Calu3 (cell line): ENCODE data around the gene ZNF853. TPM values are rescaled to one million over a fixed set of nuclear protein-coding genes. Genes with fewer than 3 reads are reported as not detected.
A peak's percentile ranks its signal among the peaks of the same experiment; 100 is the strongest.

Source experiments
- BruUV-seq: library from RNA; stranded (reverse); fragments of 400-500 nt; replicated peaks from 2 replicates; lab custom pipeline; 2021; lab: Mats Ljungman, UMichigan
- CTCF ChIA-PET: fragments of 300-600 bp; sonication (Branson Sonifier 250); formaldehyde crosslinking; loops from one replicate; lab custom pipeline; 2022; ENCODE audit warnings: antibody characterized with exemption; lab: Charles Lee
- DNase-seq: peaks from one replicate; pipeline ENCODE4 v3.0.0; 2022
- H3K27ac Mint-ChIP-seq: one replicate; pipeline ENCODE4 v1.8.0; 2022; ENCODE audit warnings: mixed read lengths; ENCODE audit not compliant: unreplicated experiment
- H3K27me3 Mint-ChIP-seq: one replicate; pipeline ENCODE4 v1.8.0; 2022; ENCODE audit warnings: mixed read lengths; ENCODE audit not compliant: unreplicated experiment
- H3K36me3 Mint-ChIP-seq: one replicate; pipeline ENCODE4 v1.8.0; 2022; ENCODE audit warnings: mild to moderate bottlenecking, moderate library complexity, mixed read lengths; ENCODE audit not compliant: insufficient read depth, unreplicated experiment
- H3K4me1 Mint-ChIP-seq: one replicate; pipeline ENCODE4 v1.8.0; 2022; ENCODE audit warnings: mild to moderate bottlenecking, low read depth, mixed read lengths; ENCODE audit not compliant: unreplicated experiment
- H3K4me3 Mint-ChIP-seq: one replicate; pipeline ENCODE4 v1.8.0; 2022; ENCODE audit warnings: mild to moderate bottlenecking, low read depth, moderate library complexity, mixed read lengths; ENCODE audit not compliant: unreplicated experiment
- H3K9me3 Mint-ChIP-seq: one replicate; pipeline ENCODE4 v1.8.0; 2022; ENCODE audit warnings: low read depth, mixed read lengths; ENCODE audit not compliant: unreplicated experiment
- intact Hi-C: fragments of 100-400 bp; cut with micrococcal nuclease; formaldehyde crosslinking; loops from one replicate; pipeline ENCODE4 v1.10.0; 2022; ENCODE audit not compliant: unreplicated experiment
- total RNA-seq: library from RNA; stranded (reverse); gene quantifications from 2 replicates; pipeline ENCODE4 v1.2.3, GENCODE V29; 2022
- TF ChIP-seq, protein P1 (sequence below): fragments of 200-600 bp; IDR thresholded peaks from one replicate; pipeline ENCODE4 v1.8.0; 2022; ENCODE audit warnings: antibody characterized with exemption; ENCODE audit not compliant: unreplicated experiment

The ZNF853 gene
- total RNA-seq, 1 experiment from 2014 or later = 11.4 TPM

DNA sequence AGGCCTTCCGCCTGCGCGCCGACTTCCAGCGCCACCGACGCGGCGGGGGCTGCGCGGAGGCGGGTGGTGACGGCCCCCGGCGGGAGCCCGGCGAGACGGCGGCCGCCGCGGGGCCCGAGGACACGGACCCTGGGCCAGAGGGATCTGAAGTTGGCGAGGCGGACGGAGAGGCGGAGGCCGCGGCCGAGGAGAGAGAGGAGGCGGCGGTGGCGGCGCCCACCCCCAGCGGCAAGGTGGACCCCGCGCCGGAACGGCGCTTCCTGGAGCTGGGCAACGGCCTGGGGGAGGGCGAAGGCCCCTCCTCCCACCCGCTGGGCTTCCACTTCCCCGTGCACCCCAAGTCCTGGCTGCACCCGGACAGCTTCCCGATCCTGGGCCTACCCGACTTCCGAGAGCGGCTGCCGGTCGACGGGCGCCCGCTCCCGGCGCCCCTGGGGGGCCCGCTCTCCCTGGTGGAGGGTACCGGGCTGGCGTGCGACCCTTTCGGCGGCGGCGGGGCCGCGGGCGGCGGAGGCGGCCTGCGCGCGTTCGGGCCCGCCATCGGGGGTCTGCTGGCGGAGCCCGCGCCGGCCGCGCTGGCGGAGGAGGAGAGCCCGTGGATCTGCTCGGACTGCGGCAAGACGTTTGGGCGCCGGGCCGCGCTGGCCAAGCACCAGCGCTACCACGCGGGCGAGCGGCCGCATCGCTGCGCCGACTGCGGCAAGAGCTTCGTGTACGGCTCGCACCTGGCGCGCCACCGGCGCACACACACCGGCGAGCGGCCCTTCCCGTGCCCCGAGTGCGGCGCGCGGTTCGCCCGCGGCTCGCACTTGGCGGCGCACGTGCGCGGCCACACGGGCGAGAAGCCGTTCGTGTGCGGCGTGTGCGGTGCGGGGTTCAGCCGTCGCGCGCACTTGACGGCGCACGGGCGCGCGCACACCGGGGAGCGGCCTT is 37.9 kb downstream of the ZNF853 start:
- Mint-ChIP-seq H3K9me3 (peaks cover 8% of the 10 kb centered on the region), H3K4me3 (no peak overlapping the region), H3K27me3 (no peaks in the 10 kb centered on the region), H3K36me3 (peaks cover 82% of the 10 kb centered on the region), H3K27ac (no peak overlapping the region), H3K4me1 (no peaks in the 10 kb centered on the region)
- intact Hi-C loops = no loop called here
- TF ChIP-seq, protein P1, sequence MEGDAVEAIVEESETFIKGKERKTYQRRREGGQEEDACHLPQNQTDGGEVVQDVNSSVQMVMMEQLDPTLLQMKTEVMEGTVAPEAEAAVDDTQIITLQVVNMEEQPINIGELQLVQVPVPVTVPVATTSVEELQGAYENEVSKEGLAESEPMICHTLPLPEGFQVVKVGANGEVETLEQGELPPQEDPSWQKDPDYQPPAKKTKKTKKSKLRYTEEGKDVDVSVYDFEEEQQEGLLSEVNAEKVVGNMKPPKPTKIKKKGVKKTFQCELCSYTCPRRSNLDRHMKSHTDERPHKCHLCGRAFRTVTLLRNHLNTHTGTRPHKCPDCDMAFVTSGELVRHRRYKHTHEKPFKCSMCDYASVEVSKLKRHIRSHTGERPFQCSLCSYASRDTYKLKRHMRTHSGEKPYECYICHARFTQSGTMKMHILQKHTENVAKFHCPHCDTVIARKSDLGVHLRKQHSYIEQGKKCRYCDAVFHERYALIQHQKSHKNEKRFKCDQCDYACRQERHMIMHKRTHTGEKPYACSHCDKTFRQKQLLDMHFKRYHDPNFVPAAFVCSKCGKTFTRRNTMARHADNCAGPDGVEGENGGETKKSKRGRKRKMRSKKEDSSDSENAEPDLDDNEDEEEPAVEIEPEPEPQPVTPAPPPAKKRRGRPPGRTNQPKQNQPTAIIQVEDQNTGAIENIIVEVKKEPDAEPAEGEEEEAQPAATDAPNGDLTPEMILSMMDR = no peak
- no peak for DNase-seq
- BruUV-seq = no TSS peak
- CTCF ChIA-PET = no interaction called here

DNA sequence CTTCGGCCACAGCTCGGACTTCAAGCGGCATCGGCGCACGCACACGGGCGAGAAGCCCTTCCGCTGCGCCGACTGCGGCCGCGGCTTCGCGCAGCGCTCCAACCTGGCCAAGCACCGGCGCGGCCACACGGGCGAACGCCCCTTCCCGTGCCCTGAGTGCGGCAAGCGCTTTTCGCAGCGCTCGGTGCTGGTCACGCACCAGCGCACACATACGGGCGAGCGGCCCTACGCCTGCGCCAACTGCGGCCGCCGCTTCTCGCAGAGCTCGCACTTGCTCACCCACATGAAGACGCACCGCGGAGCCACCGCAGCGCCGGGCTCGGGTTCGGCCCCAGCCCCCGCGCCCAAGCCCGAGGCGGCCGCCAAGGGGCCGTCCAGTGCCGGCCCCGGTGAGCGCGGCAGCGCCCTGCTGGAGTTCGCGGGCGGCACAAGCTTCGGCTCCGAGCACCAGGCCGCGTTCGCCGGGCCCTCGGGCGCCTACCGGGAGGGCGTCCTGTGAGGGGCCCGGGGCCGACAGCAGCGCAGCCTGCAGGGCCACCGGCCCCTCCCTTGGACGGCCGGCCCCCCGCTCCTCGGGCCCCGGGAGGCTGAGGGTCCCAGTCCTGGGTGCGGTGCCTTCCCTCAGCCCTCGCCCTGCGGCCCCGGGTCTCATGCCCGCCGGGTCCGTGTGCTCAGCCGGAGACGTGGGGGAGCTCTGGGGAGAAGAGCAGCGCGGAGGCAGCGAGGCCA is 38.9 kb downstream of the ZNF853 start:
- H3K27me3 Mint-ChIP-seq = no peaks in the 10 kb centered on the region
- BruUV-seq = no TSS peak
- TF ChIP-seq, protein P1 = no peak
- H3K9me3 Mint-ChIP-seq = peaks cover 8% of the 10 kb centered on the region
- H3K4me3 Mint-ChIP-seq = no peak overlapping the region
- no peak for DNase-seq
- intact Hi-C loops = no loop called here
- H3K4me1 Mint-ChIP-seq = no peaks in the 10 kb centered on the region
- H3K27ac Mint-ChIP-seq = peak overlapping the region; percentile 77
- CTCF ChIA-PET = no interaction called here
- H3K36me3 Mint-ChIP-seq = peaks cover 72% of the 10 kb centered on the region

DNA sequence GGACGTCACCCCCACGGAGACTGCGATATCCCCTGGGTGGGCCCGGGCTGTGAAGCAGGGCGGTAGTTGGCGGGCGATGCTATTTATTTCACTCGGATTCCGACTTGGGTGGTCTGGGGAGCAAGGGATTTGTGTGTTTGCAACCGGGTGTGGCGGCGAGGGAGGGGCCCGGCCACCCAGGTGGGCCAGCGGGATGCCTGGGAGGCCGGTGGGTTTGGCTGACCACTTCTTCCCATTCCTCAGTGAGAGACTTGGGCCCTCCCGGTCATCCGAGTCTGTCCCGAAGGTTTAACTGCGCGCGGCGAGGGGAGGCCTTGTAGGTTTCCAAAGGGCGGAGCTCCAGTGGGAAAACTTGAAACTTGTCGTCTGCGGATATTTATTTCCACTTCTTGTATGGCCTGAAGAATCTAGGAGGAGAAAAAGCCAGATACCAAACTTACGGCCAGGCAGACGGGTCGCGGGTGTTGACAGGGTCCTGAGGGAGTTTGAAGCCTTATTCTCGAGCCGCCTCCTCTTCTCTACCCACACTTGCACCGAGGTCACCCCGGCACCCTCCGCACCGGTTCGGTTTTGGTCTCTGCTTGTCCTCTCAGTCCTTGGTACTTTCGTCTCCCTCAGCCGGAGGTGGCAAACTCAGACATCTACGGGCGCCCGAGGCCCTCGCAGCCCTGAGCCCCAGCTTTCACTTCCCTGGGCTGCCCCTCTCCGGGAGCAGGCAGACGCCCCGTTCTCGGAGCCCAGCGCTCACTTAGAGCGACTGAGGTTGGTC is 39.6 kb downstream of the ZNF853 start:
- CTCF ChIA-PET = no interaction called here
- H3K27ac Mint-ChIP-seq = peak overlapping the region; percentile 77

More for the DNA sequence above, 39.6 kb downstream of the ZNF853 start:
- intact Hi-C loops = no loop called here
- TSS peak; percentile 28 for BruUV-seq
- TF ChIP-seq, protein P1 = no peak
- no peak overlapping the region for H3K4me3 Mint-ChIP-seq
- no peaks in the 10 kb centered on the region for H3K27me3 Mint-ChIP-seq
- DNase-seq = no peak
- H3K36me3 Mint-ChIP-seq = peaks cover 65% of the 10 kb centered on the region
- no peaks in the 10 kb centered on the region for H3K4me1 Mint-ChIP-seq
- H3K9me3 Mint-ChIP-seq = peaks cover 8% of the 10 kb centered on the region
